Renal cortex interstitium (tissue), 11 donors: ENCODE results near the gene CCDC171. TPM values are rescaled to one million over a fixed set of nuclear protein-coding genes. Genes with fewer than 3 reads are reported as not detected.
"Not testable (repeated sequence)": the region's sequence is repeated elsewhere in the genome, so short reads cannot be mapped to it uniquely, and the experiment has no call there.

Experiments used
- DNase-seq, 11 donors: peaks; one replicate each; pipeline ENCODE4 v3.0.0-alpha.2; 2013; ENCODE audit warnings: low read depth in 9 of 11, low spot score in 4 of 11; ENCODE audit errors: extremely low read depth in 1 of 11
- polyA plus RNA-seq, 3 donors: library from polyadenylated mRNA; unstranded; fragments of 120-200 nt; gene quantifications; one replicate each; pipeline ENCODE4 v1.2.1, GENCODE V29; 2013; ENCODE audit not compliant: insufficient read length in 3 of 3

CCDC171 gene
- polyA plus RNA-seq, 3 donors: 5.1 to 7.0 (median 6.0) TPM

GRCh38 chr9:15641291-15641690 lies 88.4 kb downstream of the CCDC171 start:
- DNase-seq: no peak

DNA sequence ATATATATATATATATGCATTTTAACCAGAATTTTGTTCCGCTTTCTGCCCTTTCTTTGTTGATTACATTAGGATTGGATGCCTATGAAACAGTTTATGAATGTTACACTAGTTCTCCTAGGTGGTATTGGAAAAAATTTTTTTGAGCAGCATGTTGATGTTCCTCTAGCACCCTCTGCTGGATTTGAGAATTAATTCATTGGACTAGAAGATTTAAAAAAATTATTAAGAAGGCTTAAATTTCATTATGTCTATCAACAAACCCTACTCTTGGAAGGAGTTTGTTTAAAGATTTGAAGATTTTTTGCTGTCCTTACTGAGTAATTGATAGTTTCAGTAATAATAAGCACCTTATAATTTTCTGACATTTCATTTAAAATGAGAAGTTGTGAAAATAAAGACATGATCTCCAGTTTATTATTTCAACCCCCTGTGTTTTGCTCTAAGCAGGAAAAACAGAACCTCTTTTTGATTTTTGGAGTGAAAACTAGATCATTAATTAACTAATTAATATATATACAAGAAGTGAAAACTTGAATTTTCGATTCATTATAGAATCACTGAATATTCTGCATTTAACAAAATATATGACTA lies 89.6 kb downstream of the CCDC171 start:
- DNase-seq: peak in 6 of 11 donors; percentile 12 to 45 (median 28)

GRCh38 chr9:15670246-15670645 lies 117.4 kb downstream of the CCDC171 start:
- DNase-seq: no peak

DNA sequence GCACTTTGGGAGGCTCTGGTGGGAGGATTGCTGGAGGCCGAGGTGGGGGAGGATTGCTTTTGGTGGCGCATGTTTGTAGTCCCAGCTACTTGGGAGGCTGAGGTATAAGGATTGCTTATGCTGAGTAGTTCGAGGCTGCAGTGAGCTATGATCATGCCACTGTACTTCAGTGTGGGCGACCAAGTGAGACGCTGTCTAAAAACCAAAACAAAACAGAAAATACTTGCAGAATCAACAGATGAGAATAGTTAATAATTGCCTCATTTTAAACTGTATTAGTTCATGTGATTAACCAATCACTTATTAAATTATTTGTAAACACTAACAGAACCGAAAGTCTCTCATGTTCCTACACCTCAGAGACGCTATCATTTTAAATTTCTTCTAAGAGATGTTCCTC lies 118.1 kb downstream of the CCDC171 start:
- DNase-seq: no peak

- DNase-seq: no peak
Measured at GRCh38 chr9:15693701-15694100, 140.9 kb downstream of the CCDC171 start.

- no peak for DNase-seq
Measured at GRCh38 chr9:15696979-15697378, 144.1 kb downstream of the CCDC171 start.

- DNase-seq: no peak
Measured at GRCh38 chr9:15697446-15697851, 144.6 kb downstream of the CCDC171 start.

GRCh38 chr9:15699876-15700559 lies 147.2 kb downstream of the CCDC171 start:
- DNase-seq: not testable (repeated sequence)

GRCh38 chr9:15707000-15707399 lies 154.2 kb downstream of the CCDC171 start:
- DNase-seq: no peak

GRCh38 chr9:15711531-15711930 lies 158.7 kb downstream of the CCDC171 start:
- no peak for DNase-seq

DNA sequence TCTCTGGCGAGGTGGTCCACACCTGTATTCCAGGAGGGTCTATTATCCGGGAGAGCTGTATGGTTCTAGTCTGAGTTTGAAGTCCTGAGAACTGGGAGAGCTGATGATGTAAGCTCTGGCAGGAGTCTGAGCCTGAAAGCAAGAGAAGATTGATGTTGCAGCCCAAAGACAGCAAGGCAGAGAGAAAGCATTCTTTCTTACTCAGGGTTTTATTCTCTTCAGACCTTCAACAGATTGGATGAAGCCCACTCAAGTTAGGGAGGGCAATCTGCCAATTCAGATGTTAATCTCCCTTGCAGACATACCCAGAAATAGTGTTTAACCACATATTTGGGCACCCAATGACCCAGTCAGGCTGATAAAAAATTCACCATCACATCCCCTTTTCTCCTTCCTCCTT lies 159.1 kb downstream of the CCDC171 start:
- DNase-seq: no peak

- DNase-seq: no peak
Measured at GRCh38 chr9:15714746-15715145, 161.9 kb downstream of the CCDC171 start.

DNA sequence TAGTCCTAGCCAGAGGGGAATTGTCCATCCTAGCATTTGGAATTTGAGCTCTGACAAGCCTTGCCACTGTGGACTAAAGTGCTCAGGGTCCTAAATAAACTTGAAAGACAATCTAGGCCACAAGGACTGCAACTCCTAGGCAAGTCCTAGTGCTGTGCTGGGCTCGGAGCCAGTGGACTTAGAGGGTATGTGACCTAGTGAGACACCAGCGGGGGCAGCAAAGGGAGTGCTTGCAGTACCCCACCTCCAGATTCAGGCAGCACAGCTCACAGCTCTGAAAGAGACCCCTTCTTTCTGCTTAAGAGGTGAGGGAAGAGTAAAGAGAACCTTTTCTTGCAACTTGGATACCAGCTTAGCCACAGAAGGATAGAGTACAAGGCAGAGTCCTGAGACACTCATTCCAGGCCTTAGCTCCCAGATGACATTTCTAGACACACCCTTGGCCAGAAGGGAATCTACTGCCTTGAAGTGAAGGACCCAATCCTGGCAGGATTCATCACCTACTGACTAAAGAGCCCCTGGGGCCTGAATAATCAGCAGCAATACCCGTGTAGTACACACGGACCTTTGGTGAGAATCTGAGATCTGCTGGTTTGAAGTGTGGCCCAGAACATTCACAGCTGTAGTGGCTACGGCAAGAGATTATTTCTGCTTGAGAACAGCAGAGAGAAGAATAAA lies 164.6 kb downstream of the CCDC171 start:
- DNase-seq: no peak

GRCh38 chr9:15718423-15718822 lies 165.6 kb downstream of the CCDC171 start:
- no peak for DNase-seq

GRCh38 chr9:15720861-15721260 lies 168.0 kb downstream of the CCDC171 start:
- DNase-seq: no peak

DNA sequence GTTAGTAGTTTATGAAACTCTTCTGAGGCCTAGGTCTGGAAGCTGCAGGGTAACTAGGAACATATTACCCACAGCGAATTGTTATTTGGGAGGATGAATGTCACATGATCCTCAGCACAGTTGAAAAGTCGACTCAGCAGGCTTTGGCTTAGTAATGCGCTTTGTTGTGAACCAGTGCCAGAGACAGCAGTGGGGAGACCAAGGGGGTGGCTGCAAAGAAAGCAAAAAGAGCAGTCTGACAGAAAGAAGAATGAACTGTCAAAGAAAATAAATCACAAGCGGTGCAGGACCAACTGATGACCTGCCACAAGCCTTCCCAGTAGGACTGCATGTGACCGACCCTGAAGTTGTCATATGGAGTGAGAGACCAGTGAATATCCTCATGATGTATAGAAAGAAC lies 170.0 kb downstream of the CCDC171 start:
- peak in 1 of 11 donors; percentile 7 for DNase-seq

GRCh38 chr9:15724016-15724415 lies 171.2 kb downstream of the CCDC171 start:
- no peak for DNase-seq

DNA sequence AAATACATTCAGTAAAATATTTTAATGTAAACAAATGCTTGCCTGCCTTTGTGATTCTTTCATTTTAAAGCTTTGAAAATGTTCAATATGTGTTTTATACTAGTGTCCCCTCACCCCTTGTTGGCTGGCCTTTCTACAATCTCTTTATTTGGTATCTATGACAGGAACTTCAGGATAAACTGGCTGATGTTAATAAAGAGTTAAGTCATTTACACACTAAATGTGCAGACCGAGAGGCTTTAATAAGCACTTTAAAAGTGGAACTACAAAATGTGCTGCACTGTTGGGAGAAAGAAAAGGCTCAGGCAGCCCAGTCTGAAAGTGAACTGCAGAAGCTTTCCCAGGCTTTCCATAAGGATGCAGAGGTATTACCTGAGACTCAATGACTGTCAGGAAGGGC lies 171.8 kb downstream of the CCDC171 start:
- no peak for DNase-seq

DNA sequence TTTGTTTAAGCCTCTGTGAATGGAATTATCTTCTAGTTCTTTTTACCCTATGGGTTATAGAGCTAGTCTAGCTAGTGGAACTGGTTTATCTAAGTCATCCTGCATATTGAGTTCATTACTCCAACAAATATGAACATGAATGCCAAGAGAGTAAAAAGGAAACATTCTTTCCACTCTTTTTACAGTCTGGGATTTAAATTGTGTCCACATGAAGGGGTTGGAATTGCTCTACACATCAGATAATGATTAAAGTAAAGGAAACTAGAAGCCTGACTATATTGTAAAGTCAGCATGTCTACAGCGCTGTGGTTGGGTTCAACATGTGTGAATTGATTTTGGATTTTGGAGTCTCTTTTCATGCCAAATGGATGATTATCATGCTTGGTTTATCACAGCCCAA lies 173.1 kb downstream of the CCDC171 start:
- DNase-seq: no peak

- no peak for DNase-seq
Measured at GRCh38 chr9:15729507-15729906, 176.7 kb downstream of the CCDC171 start.
